DND-41 (cell line): ENCODE measurements around the gene SUPT3H.

Source experiments
- EZH2 ChIP-seq: IDR thresholded peaks from 3 replicates; pipeline ENCODE4 v1.6.1; 2012; ENCODE audit warnings: borderline replicate concordance, low read depth, mild to moderate bottlenecking, moderate library complexity, low read length, inconsistent platforms; ENCODE audit not compliant: severe bottlenecking
- TF ChIP-seq, protein P1 (sequence below): IDR thresholded peaks from 2 replicates; pipeline ENCODE4 v1.5.1; 2012; ENCODE audit warnings: borderline replicate concordance, low read length, moderate library complexity, mild to moderate bottlenecking; ENCODE audit not compliant: poor library complexity, severe bottlenecking; ENCODE audit errors: extremely low read depth

GRCh38 chr6:44828780-44829179 is 549.0 kb downstream of the SUPT3H start:
- TF ChIP-seq, protein P1, sequence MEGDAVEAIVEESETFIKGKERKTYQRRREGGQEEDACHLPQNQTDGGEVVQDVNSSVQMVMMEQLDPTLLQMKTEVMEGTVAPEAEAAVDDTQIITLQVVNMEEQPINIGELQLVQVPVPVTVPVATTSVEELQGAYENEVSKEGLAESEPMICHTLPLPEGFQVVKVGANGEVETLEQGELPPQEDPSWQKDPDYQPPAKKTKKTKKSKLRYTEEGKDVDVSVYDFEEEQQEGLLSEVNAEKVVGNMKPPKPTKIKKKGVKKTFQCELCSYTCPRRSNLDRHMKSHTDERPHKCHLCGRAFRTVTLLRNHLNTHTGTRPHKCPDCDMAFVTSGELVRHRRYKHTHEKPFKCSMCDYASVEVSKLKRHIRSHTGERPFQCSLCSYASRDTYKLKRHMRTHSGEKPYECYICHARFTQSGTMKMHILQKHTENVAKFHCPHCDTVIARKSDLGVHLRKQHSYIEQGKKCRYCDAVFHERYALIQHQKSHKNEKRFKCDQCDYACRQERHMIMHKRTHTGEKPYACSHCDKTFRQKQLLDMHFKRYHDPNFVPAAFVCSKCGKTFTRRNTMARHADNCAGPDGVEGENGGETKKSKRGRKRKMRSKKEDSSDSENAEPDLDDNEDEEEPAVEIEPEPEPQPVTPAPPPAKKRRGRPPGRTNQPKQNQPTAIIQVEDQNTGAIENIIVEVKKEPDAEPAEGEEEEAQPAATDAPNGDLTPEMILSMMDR = no peak
- no peak for TF ChIP-seq EZH2
